ENCODE measurements around the gene LINC01488. TPM values are rescaled to one million over a fixed set of nuclear protein-coding genes. Genes with fewer than 3 reads are reported as not detected.

LINC01488 gene
- total and polyA plus RNA-seq, 9 of the 15 experiments (the other 6 are each of a cell fraction or from before 2014, with no cell fraction given), result not detected

DNA sequence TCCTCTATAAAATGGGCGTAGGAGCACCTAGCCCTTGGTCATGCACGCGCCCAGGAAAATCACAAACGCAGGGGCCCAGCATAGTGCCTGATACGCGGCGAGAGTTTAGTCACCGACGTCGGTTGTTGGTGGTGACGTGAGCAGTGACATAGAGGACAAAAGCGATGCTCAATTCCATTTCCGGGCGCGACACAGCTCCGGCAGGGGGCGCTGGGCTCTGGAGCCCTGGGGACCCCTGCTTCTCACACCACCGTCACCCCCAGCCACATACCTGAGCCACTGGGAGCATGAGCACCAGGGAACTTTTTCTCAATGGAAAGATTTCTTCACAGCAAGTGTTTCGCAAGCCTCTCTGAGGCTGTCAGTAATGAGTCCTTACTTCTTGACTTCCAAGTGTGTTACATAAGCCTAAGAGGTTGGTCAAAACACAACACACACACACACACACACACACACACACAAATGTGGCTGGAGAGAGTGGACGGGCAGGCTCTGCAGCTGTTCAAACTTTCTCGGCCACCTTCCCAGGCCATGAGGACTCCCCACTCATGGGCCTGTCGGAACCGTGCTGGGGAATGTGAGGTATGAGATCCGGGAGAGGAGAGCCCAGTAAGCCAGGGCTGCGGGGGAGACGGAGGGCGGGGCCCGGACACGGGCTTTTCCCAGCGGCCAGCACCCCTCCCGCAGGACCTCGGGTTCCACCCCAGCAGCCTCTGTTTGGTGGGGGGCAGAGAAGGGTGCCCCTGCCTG, 36.9 kb upstream of the LINC01488 start (continued):
- TF ChIP-seq, protein P1, sequence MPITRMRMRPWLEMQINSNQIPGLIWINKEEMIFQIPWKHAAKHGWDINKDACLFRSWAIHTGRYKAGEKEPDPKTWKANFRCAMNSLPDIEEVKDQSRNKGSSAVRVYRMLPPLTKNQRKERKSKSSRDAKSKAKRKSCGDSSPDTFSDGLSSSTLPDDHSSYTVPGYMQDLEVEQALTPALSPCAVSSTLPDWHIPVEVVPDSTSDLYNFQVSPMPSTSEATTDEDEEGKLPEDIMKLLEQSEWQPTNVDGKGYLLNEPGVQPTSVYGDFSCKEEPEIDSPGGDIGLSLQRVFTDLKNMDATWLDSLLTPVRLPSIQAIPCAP (CRISPR knock-in tag; IDR thresholded peaks at IDR 0.05; ENCODE audit: borderline replicate concordance), result no peak
- TF ChIP-seq DMBX1 (CRISPR knock-in tag; IDR thresholded peaks at IDR 0.05; ENCODE audit: borderline replicate concordance) (no peak; the same call in 1 of the 2 replicates), POLR2B (IDR thresholded peaks at IDR 0.05; ENCODE audit: low read depth, partially characterized antibody) (peak; percentile 63), EP400 (IDR thresholded peaks at IDR 0.05) (peak; percentile 72; the same call in 1 of the 2 replicates), ZNF3 (CRISPR knock-in tag; IDR thresholded peaks at IDR 0.05) (no peak), NCOA2 (IDR thresholded peaks at IDR 0.05; ENCODE audit: partially characterized antibody in 2 of 2) (no peak), SIX5 (IDR thresholded peaks at IDR 0.05; ENCODE audit: borderline replicate concordance in 1 of 2, insufficient read depth in 1 of 2, low read depth in 1 of 2, low read length in 2 of 2) (no peak), MEIS2 (IDR thresholded peaks at IDR 0.05; ENCODE audit: partially characterized antibody) (no peak), ZNF695 (CRISPR knock-in tag; IDR thresholded peaks at IDR 0.05) (no peak), RCOR1 (IDR thresholded peaks at IDR 0.05; ENCODE audit: borderline replicate concordance in 1 of 2, low read depth in 2 of 2, low read length in 2 of 2) (peak in 1 of 2 experiments; percentile 86; a peak in 2 of 4 replicates), ZNF696 (CRISPR knock-in tag; conservative IDR thresholded peaks at IDR 0.05) (no peak), SRSF3 (IDR thresholded peaks at IDR 0.05; ENCODE audit: insufficient read depth, low read length) (no peak), FOXA3 (CRISPR knock-in tag; conservative IDR thresholded peaks at IDR 0.05 in 1 of 2, IDR thresholded peaks at IDR 0.05 in 1 of 2) (no peak), ZNF146 (CRISPR knock-in tag; IDR thresholded peaks at IDR 0.05; ENCODE audit: unreplicated experiment) (no peak), HNRNPLL (IDR thresholded peaks at IDR 0.05; ENCODE audit: low read depth, low read length, poor library complexity, severe bottlenecking) (no peak), ZHX1 (conservative IDR thresholded peaks at IDR 0.05; ENCODE audit: low read length) (0 out of 2 replicates have a peak, but pooled peaks have one; percentile 24)
- TF ChIP-seq, protein P2, sequence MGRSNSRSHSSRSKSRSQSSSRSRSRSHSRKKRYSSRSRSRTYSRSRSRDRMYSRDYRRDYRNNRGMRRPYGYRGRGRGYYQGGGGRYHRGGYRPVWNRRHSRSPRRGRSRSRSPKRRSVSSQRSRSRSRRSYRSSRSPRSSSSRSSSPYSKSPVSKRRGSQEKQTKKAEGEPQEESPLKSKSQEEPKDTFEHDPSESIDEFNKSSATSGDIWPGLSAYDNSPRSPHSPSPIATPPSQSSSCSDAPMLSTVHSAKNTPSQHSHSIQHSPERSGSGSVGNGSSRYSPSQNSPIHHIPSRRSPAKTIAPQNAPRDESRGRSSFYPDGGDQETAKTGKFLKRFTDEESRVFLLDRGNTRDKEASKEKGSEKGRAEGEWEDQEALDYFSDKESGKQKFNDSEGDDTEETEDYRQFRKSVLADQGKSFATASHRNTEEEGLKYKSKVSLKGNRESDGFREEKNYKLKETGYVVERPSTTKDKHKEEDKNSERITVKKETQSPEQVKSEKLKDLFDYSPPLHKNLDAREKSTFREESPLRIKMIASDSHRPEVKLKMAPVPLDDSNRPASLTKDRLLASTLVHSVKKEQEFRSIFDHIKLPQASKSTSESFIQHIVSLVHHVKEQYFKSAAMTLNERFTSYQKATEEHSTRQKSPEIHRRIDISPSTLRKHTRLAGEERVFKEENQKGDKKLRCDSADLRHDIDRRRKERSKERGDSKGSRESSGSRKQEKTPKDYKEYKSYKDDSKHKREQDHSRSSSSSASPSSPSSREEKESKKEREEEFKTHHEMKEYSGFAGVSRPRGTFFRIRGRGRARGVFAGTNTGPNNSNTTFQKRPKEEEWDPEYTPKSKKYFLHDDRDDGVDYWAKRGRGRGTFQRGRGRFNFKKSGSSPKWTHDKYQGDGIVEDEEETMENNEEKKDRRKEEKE (IDR thresholded peaks at IDR 0.05; ENCODE audit: borderline replicate concordance in 1 of 2, control insufficient read depth in 1 of 2, low read depth in 2 of 2, low read length in 1 of 2), result no peak; a peak in 1 of 4 replicates
- TF ChIP-seq, protein P3, sequence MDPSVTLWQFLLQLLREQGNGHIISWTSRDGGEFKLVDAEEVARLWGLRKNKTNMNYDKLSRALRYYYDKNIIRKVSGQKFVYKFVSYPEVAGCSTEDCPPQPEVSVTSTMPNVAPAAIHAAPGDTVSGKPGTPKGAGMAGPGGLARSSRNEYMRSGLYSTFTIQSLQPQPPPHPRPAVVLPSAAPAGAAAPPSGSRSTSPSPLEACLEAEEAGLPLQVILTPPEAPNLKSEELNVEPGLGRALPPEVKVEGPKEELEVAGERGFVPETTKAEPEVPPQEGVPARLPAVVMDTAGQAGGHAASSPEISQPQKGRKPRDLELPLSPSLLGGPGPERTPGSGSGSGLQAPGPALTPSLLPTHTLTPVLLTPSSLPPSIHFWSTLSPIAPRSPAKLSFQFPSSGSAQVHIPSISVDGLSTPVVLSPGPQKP (CRISPR knock-in tag; IDR thresholded peaks at IDR 0.05), result no peak

Measured in K562 (cell line).